ENCODE measurements around the gene EEF1AKMT4. TPM values are rescaled to one million over a fixed set of nuclear protein-coding genes. Genes with fewer than 3 reads are reported as not detected.

EEF1AKMT4 gene
- total RNA-seq, 1 donor from 2014 or later = 2.7 TPM

GRCh38 chr3:184299488-184300377 is 50.3 kb downstream of the EEF1AKMT4 start:
- DNase-seq = no peak
- TF ChIP-seq, protein P1, sequence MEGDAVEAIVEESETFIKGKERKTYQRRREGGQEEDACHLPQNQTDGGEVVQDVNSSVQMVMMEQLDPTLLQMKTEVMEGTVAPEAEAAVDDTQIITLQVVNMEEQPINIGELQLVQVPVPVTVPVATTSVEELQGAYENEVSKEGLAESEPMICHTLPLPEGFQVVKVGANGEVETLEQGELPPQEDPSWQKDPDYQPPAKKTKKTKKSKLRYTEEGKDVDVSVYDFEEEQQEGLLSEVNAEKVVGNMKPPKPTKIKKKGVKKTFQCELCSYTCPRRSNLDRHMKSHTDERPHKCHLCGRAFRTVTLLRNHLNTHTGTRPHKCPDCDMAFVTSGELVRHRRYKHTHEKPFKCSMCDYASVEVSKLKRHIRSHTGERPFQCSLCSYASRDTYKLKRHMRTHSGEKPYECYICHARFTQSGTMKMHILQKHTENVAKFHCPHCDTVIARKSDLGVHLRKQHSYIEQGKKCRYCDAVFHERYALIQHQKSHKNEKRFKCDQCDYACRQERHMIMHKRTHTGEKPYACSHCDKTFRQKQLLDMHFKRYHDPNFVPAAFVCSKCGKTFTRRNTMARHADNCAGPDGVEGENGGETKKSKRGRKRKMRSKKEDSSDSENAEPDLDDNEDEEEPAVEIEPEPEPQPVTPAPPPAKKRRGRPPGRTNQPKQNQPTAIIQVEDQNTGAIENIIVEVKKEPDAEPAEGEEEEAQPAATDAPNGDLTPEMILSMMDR (IDR thresholded peaks at IDR 0.05) = no peak
- H3K27ac ChIP-seq = peak overlapping the region; percentile 80
- H3K27me3 ChIP-seq = no peaks in the 10 kb centered on the region
- peaks cover 19% of the 10 kb centered on the region for H3K4me1 ChIP-seq
- intact Hi-C loops (cut with DNase I) = no loop called here
- H3K4me3 ChIP-seq = peak overlapping the region; percentile 96
- no peak for ATAC-seq
- H3K9me3 ChIP-seq = no peaks in the 10 kb centered on the region
- peaks cover 46% of the 10 kb centered on the region for H3K36me3 ChIP-seq

GRCh38 chr3:184300378-184300720 is 50.9 kb downstream of the EEF1AKMT4 start:
- intact Hi-C loops (cut with DNase I) = no loop called here
- Histone ChIP-seq H3K27ac (no peak overlapping the region), H3K27me3 (no peaks in the 10 kb centered on the region), H3K4me3 (peak overlapping the region; percentile 96), H3K9me3 (no peaks in the 10 kb centered on the region), H3K4me1 (peaks cover 19% of the 10 kb centered on the region), H3K36me3 (peaks cover 52% of the 10 kb centered on the region)
- TF ChIP-seq, protein P1 (IDR thresholded peaks at IDR 0.05) = no peak
- no peak for ATAC-seq
- no peak for DNase-seq

DNA sequence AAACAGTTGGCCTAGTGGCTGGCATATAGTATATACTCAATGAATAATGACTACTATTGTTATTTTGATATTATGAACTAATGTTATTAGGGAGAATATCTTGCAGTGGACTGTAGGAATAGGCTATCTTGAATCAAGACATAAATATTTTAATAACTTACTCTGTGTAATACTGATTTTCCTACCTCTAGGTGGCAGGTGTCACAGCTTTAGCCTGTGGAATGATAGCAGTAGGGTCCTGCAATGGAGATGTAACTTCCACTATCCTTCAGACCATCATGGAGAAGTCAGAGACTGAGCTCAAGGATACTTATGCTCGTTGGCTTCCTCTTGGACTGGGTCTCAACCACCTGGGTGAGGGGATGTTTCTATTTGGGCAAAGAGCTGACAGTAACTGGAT is 56.1 kb downstream of the EEF1AKMT4 start:
- Histone ChIP-seq H3K27ac (no peak overlapping the region), H3K9me3 (no peaks in the 10 kb centered on the region), H3K36me3 (peaks cover 83% of the 10 kb centered on the region), H3K4me1 (peaks cover 3% of the 10 kb centered on the region), H3K4me3 (no peak overlapping the region), H3K27me3 (no peaks in the 10 kb centered on the region)
- no peak for DNase-seq
- ATAC-seq = peak; percentile 21
- TF ChIP-seq, protein P1 (IDR thresholded peaks at IDR 0.05) = peak; percentile 30
- intact Hi-C loops (cut with DNase I) = no loop called here

DNA sequence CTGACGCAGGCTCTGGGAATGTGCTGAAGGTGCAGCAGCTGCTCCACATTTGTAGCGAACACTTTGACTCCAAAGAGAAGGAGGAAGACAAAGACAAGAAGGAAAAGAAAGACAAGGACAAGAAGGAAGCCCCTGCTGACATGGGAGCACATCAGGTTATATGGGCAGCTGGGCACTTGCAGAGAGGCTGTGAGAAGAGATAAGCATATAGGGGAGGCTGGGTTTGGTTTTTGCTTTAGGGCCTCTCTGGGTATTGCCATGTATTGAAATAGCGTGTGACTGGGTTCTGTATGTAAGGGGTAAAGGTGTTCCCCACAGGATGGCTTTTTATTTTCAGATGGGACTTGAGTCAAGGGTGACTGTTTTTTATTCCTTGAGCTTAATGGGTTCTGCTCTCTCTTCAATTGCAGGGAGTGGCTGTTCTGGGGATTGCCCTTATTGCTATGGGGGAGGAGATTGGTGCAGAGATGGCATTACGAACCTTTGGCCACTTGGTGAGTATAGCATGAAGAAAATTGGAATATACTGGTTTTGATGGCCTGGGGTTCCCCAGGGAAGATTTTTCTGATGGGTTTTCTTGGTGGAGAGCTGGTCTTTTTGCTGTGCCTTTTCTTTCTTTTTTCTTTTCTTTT is 57.0 kb downstream of the EEF1AKMT4 start:
- no peak overlapping the region for H3K27ac ChIP-seq
- H3K27me3 ChIP-seq = no peaks in the 10 kb centered on the region
- H3K4me1 ChIP-seq = no peaks in the 10 kb centered on the region
- no peaks in the 10 kb centered on the region for H3K9me3 ChIP-seq
- no peak for ATAC-seq
- peaks cover 74% of the 10 kb centered on the region for H3K36me3 ChIP-seq
- no peak overlapping the region for H3K4me3 ChIP-seq
- intact Hi-C loops (cut with DNase I) = no loop called here
- TF ChIP-seq, protein P1 (IDR thresholded peaks at IDR 0.05) = no peak
- DNase-seq = no peak

- ATAC-seq = no peak
These were observed 58.4 kb downstream of the EEF1AKMT4 start for GRCh38 chr3:184307915-184308314.

More at GRCh38 chr3:184307915-184308314, 58.4 kb downstream of the EEF1AKMT4 start:
- Histone ChIP-seq H3K36me3 (peaks cover 59% of the 10 kb centered on the region), H3K4me3 (no peak overlapping the region), H3K9me3 (no peaks in the 10 kb centered on the region), H3K27me3 (no peaks in the 10 kb centered on the region), H3K27ac (no peak overlapping the region), H3K4me1 (no peaks in the 10 kb centered on the region)
- intact Hi-C loops (cut with DNase I) = no loop called here
- DNase-seq = no peak
- TF ChIP-seq, protein P1 (IDR thresholded peaks at IDR 0.05) = no peak

Small RNA genes within 50 kb of the gene (microRNA-seq; reads per million reads assigned to microRNA genes)
- gene MIR1224 (ENCODE audit: borderline microRNAs expressed) = not detected

Other genes with a start within 250 kb of the EEF1AKMT4 start
- 33.5 TPM for gene ABCC5, start 231.8 kb upstream of the EEF1AKMT4 start, total RNA-seq
- not detected for gene HTR3D, start 217.9 kb upstream of the EEF1AKMT4 start, total RNA-seq
- not detected for gene HTR3C, start 196.6 kb upstream of the EEF1AKMT4 start, total RNA-seq
- not detected for gene HTR3E, start 152.6 kb upstream of the EEF1AKMT4 start, total RNA-seq
- gene EIF2B5, start 114.3 kb upstream of the EEF1AKMT4 start, total RNA-seq = 37.6 TPM
- 54.1 TPM for gene DVL3, start 94.3 kb upstream of the EEF1AKMT4 start, total RNA-seq
- gene AP2M1, start 74.8 kb upstream of the EEF1AKMT4 start, total RNA-seq = 245 TPM
- gene ABCF3, start 63.5 kb upstream of the EEF1AKMT4 start, total RNA-seq = 60.9 TPM
- not detected for gene VWA5B2, start 20.1 kb upstream of the EEF1AKMT4 start, total RNA-seq
- gene ALG3, start 710 bp upstream of the EEF1AKMT4 start, total RNA-seq = 33.8 TPM
- not detected for gene CAMK2N2, start 11.9 kb downstream of the EEF1AKMT4 start, total RNA-seq
- not detected for gene ECE2, start 26.4 kb downstream of the EEF1AKMT4 start, total RNA-seq
- 152 TPM for gene PSMD2, start 49.6 kb downstream of the EEF1AKMT4 start, total RNA-seq
- 295 TPM for gene EIF4G1, start 64.9 kb downstream of the EEF1AKMT4 start, total RNA-seq
- 19.0 TPM for gene FAM131A, start 87.9 kb downstream of the EEF1AKMT4 start, total RNA-seq
- 3.8 TPM for gene CLCN2, start 111.9 kb downstream of the EEF1AKMT4 start, total RNA-seq
- 63.2 TPM for gene POLR2H, start 112.0 kb downstream of the EEF1AKMT4 start, total RNA-seq
- gene THPO, start 128.5 kb downstream of the EEF1AKMT4 start, total RNA-seq = 0.20 TPM
- gene CHRD, start 130.4 kb downstream of the EEF1AKMT4 start, total RNA-seq = 5.3 TPM

All from upper lobe of right lung (tissue), 1 donor.